SH-SY5Y (cell line): Measurements from ENCODE around the gene ANKMY1.

Experiments
- GATA2 ChIP-seq: IDR thresholded peaks from 2 replicates; pipeline ENCODE4 v1.6.1; 2011; ENCODE audit warnings: mild to moderate bottlenecking, low read depth, low read length
- GATA3 ChIP-seq: IDR thresholded peaks from 2 replicates; pipeline ENCODE4 v1.6.1; 2011; ENCODE audit warnings: low read depth, mild to moderate bottlenecking, low read length, moderate library complexity

DNA sequence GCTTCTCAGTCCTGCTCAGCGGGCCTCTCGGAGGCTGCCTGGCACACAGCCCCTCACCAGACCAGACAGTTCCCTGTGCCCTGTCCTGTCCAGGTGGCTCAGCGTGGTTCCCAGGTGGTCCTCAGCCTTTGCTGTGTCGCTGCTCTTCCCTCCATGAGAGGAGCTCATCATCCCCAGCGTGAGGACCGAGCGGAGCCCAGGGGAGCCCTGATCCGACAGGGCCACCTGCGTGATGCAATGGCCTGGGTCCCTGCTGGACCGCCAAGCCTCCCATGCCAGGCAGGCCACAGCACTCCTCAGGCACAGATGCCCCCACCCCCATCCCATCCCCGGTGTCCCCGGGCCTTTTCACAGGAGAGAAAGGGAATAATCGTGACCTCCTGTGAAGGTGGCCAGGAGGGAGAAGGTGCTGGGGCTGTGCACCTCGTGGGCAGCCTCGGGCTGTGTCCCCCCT lies 118.1 kb downstream of the ANKMY1 start:
- TF ChIP-seq GATA3 (no peak), GATA2 (no peak)
